Stimulated activated CD4-positive, alpha-beta T cell treated with anti-CD3 and anti-CD28 coated beads, TNF-alpha, amount 100 ng/mL, for 1 hour (primary cell): ENCODE measurements around the gene CBX3.
"Not testable (repeated sequence)": the region's sequence is repeated elsewhere in the genome, so short reads cannot be mapped to it uniquely, and the experiment has no call there.

Source experiments
- DNase-seq, 3 donors: peaks; one replicate each; pipeline ENCODE4 v3.0.0-alpha.2; 2020; ENCODE audit warnings: low read depth in 3 of 3, low spot score in 1 of 3

CBX3 gene

GRCh38 chr7:26169271-26169670 lies 32.3 kb upstream of the CBX3 start:
- no peak for DNase-seq

- DNase-seq: no peak
Observed at GRCh38 chr7:26170663-26171062, 30.9 kb upstream of the CBX3 start.

GRCh38 chr7:26171601-26172000 lies 29.9 kb upstream of the CBX3 start:
- DNase-seq: no peak

- DNase-seq: no peak
Observed at GRCh38 chr7:26172048-26172447, 29.5 kb upstream of the CBX3 start.

- not testable (repeated sequence) for DNase-seq
Observed at GRCh38 chr7:26175903-26176302, 25.6 kb upstream of the CBX3 start.

- DNase-seq: not testable (repeated sequence)
Observed at GRCh38 chr7:26176696-26177095, 24.8 kb upstream of the CBX3 start.

- DNase-seq: not testable (repeated sequence)
Observed at GRCh38 chr7:26177269-26177668, 24.3 kb upstream of the CBX3 start.

- DNase-seq: no peak
Observed at GRCh38 chr7:26178272-26178960, 23.1 kb upstream of the CBX3 start.

- DNase-seq: no peak
Observed at GRCh38 chr7:26179422-26179821, 22.1 kb upstream of the CBX3 start.

- DNase-seq: no peak
Observed at GRCh38 chr7:26179826-26180497, 21.6 kb upstream of the CBX3 start.

GRCh38 chr7:26180792-26181198 lies 20.8 kb upstream of the CBX3 start:
- DNase-seq: no peak

- no peak for DNase-seq
Observed at GRCh38 chr7:26181474-26182227, 19.9 kb upstream of the CBX3 start.

GRCh38 chr7:26182283-26182682 lies 19.3 kb upstream of the CBX3 start:
- DNase-seq: no peak

GRCh38 chr7:26182706-26183105 lies 18.8 kb upstream of the CBX3 start:
- no peak for DNase-seq

- DNase-seq: no peak
Observed at GRCh38 chr7:26183545-26184280, 17.8 kb upstream of the CBX3 start.

- DNase-seq: not testable (repeated sequence)
Observed at GRCh38 chr7:26184281-26185101, 17.1 kb upstream of the CBX3 start.

GRCh38 chr7:26185131-26185843 lies 16.3 kb upstream of the CBX3 start:
- DNase-seq: no peak

- DNase-seq: no peak
Observed at GRCh38 chr7:26185844-26186180, 15.7 kb upstream of the CBX3 start.

GRCh38 chr7:26186364-26187311 lies 14.9 kb upstream of the CBX3 start:
- DNase-seq: no peak
